HEK293 (cell line): ENCODE results near the gene DLD.

Source experiments
- CTCF ChIP-seq: fragments of 450-650 bp; formaldehyde crosslinking; IDR thresholded peaks from 2 replicates; pipeline ENCODE4 v1.5.1; 2016; ENCODE audit warnings: missing biosample characterization, missing genetic modification characterization
- KLF8 ChIP-seq: fragments of 450-650 bp; formaldehyde crosslinking; IDR thresholded peaks from 2 replicates; pipeline ENCODE4 v1.5.1; 2016; ENCODE audit warnings: missing biosample characterization, missing genetic modification characterization
- PRDM1 ChIP-seq: fragments of 450-650 bp; formaldehyde crosslinking; IDR thresholded peaks from 2 replicates; pipeline ENCODE4; 2016; ENCODE audit warnings: missing biosample characterization, missing genetic modification characterization
- REST ChIP-seq: fragments of 450-650 bp; formaldehyde crosslinking; IDR thresholded peaks from 2 replicates; pipeline ENCODE4 v1.5.1; 2016; ENCODE audit warnings: missing biosample characterization, missing genetic modification characterization
- ZBTB26 ChIP-seq: fragments of 450-650 bp; formaldehyde crosslinking; optimal IDR thresholded peaks from 2 replicates; pipeline ENCODE3; 2016; ENCODE audit warnings: missing biosample characterization, mild to moderate bottlenecking, missing genetic modification characterization
- ZBTB6 ChIP-seq: fragments of 450-650 bp; formaldehyde crosslinking; IDR thresholded peaks from 2 replicates; pipeline ENCODE4 v1.5.1; 2017; ENCODE audit warnings: missing biosample characterization, missing genetic modification characterization
- ZNF394 ChIP-seq: fragments of 450-650 bp; formaldehyde crosslinking; IDR thresholded peaks from 2 replicates; pipeline ENCODE4 v1.5.1; 2016; ENCODE audit warnings: missing biosample characterization, missing genetic modification characterization, mild to moderate bottlenecking, moderate library complexity, borderline replicate concordance

GRCh38 chr7:107898997-107899594 is 8.1 kb downstream of the DLD start:
- TF ChIP-seq PRDM1 (tag by site-specific recombination): no peak
- TF ChIP-seq ZNF394: no peak
- no peak for TF ChIP-seq REST (tag by site-specific recombination)
- TF ChIP-seq KLF8: no peak
- no peak for TF ChIP-seq ZBTB6 (tag by site-specific recombination)
- no peak for TF ChIP-seq ZBTB26 (tag by site-specific recombination)
- no peak for TF ChIP-seq CTCF
